Coronary artery (tissue), 2 donors: ENCODE results near the gene GOSR2.

Source experiments
- DNase-seq: peaks from one replicate; pipeline ENCODE4 v3.0.0-alpha.2; 2017; ENCODE audit warnings: low spot score
- H3K27ac ChIP-seq, 2 donors: fragments of 200-600 bp; sonication (generic); one replicate each; pipeline ENCODE4 v1.5.1; 2016 to 2019
- H3K4me3 ChIP-seq: fragments of 200-600 bp; sonication (generic); 2 replicates; pipeline ENCODE4 v1.5.1; 2016; ENCODE audit warnings: mild to moderate bottlenecking, moderate library complexity
- CTCF ChIP-seq: fragments of 200-600 bp; sonication (generic); IDR thresholded peaks from one replicate; pipeline ENCODE4 v1.5.1; 2019; ENCODE audit warnings: antibody characterized with exemption

The GOSR2 gene

DNA sequence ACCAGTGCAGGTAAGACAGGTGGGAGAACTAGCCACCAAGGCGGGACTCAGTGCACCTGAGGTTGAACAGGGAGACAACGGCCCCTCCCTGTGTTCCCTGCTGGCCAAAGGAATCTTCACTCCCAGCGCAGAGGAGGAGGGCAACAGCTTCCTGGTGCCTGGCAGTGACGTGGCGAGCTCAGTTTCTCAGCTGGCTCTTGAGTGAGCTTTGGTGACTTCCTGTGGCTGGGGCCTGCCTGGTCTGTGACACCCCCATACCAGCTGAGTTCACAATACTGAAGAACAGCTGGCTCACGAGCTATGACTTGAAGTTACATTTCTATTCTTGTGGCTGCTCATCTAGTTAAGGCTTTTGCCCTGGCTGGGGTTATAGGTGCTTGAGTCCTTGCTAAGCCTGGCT, 45.5 kb upstream of the GOSR2 start:
- Histone ChIP-seq H3K4me3 (no peak overlapping the region), H3K27ac (peak overlapping the region in 1 of 2 donors; percentile 70)
- DNase-seq = no peak
- TF ChIP-seq CTCF = no peak

DNA sequence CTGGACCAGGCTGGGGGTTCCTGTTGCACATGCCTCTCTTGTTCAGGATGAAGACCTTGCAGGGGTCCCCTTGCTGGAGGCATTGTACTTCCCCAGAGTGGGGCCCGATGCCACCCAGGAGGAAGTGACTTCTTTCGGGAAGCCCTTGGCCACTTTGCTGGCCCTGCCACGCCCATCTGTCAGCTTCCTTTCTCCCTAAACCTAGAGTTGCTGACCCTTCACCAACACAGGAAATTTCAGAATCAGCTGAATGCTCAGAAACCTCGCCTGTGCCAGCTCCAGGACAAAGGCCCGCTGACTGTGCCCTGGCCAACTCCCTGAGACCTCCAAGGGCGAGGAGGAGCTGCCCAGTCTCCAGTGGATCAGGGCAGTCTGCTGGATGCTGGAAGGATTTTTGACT, 44.9 kb upstream of the GOSR2 start:
- peak overlapping the region in 1 of 2 donors; percentile 70 for H3K27ac ChIP-seq
- TF ChIP-seq CTCF = no peak
- no peak for DNase-seq
- H3K4me3 ChIP-seq = no peak overlapping the region

- TF ChIP-seq CTCF = no peak
- Histone ChIP-seq H3K4me3 (no peak overlapping the region), H3K27ac (no peak overlapping the region)
- no peak for DNase-seq
Observed at GRCh38 chr17:46879101-46879500, 43.9 kb upstream of the GOSR2 start.

DNA sequence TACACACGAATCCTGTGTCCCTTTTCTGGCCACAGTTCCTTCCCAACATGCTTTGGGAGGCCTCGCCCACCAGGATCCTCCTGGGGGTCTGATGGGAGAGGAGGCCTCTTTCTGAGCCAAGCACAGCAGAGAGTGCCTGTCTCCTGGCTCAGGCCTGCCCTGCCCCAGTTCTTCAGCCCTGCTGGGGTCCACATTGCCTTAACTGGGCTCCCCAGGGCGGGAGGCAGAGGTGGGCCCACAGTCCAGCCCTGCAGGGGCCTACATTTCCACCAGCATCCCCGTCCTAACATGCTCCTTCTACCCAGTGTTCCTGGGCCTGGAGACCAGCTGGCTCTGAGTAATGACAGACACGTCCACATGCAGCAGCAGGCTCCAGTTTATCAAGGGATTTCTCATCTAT, 41.9 kb upstream of the GOSR2 start:
- TF ChIP-seq CTCF = no peak
- no peak for DNase-seq
- Histone ChIP-seq H3K27ac (no peak overlapping the region), H3K4me3 (no peak overlapping the region)

GRCh38 chr17:46882666-46883065, 40.3 kb upstream of the GOSR2 start:
- no peak for DNase-seq
- H3K4me3 ChIP-seq = no peak overlapping the region
- TF ChIP-seq CTCF = no peak

DNA sequence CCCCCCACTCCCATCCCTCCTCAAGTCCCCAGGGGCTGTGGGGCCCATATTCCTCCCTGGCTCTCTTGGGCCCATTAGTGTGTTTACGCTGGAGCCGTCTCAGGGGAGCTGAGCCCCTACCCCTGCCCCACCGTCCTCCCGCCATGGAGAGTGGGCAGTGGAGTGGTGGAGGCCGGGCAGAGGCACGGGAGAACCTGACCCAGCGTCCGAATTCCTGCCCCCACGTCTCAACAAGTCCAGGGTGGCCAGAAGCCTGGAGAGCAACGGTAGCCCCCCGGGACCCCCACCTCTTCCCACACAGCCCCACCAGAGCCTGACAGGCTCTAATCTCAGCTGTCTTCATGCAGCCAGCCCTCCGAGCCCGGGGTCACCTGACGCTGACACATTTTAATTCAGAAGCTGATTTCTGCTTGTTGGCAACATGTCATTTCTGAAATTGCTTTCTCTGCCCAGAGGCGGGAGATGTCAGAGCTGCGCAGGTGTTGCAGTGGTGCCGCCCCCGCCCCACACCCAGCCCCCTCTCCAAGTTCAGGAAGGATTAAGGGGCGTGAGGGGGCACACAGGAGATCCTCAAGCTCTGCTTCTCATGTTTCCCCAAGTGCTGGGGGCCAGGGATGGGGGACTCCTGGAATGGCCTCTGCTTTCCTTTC, 39.0 kb upstream of the GOSR2 start:
- Histone ChIP-seq H3K4me3 (no peak overlapping the region), H3K27ac (no peak overlapping the region)
- no peak for DNase-seq
- no peak for TF ChIP-seq CTCF

More at GRCh38 chr17:46882666-46883065, 40.3 kb upstream of the GOSR2 start:
- H3K27ac ChIP-seq = no peak overlapping the region

DNA sequence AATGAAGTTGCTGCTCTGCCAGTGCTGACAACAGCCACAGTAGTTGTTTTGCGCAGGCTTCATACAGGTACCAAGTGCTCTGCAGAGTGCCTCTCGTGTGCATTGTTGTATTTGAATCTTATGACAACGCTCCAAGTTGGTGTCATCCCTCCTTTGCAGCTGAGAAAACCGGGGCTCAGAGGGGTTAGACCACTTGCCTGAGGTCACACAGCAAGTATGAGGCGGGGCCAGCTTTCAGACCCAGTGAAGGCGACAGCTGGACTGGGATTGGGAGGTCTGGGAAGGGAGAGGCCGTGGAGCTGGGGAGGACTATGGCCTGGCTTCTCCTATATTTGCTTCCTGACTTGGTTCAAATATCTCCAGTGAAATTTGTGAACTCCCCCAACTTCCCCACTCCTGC, 38.4 kb upstream of the GOSR2 start:
- DNase-seq = no peak

More for the DNA sequence above, 38.4 kb upstream of the GOSR2 start:
- H3K4me3 ChIP-seq = no peak overlapping the region
- TF ChIP-seq CTCF = no peak
- no peak overlapping the region for H3K27ac ChIP-seq
